ENCODE measurements around the gene MRPL45.

Gene MRPL45

GRCh38 chr17:38361694-38362465 is 64.9 kb downstream of the MRPL45 start:
- in situ Hi-C loops (cut with HindIII; ENCODE audit: low pct_ligation_motif_present, low pct_unique_long_range_greater_than_20kb, low sequenced_read_pairs) = no loop called here
- no peak for DNase-seq

DNA sequence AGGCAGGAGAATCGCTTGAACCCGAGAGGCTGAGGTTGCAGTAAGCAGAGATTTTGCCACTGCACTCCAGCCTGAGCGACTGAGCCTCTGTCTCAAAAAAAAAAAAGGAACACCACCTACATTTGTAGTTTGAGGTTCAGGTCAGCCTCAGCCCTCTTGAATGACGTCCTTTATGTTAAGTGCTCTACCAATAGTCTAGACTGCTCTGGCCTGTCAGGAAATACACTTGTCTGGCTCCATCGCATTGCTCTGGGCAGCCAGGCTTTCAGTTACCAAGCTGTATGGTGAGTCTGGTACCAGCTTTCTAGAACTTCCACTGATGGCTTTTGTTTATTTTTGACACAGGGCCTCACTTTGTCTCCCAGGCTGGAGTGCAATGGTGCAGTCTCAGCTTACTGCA is 66.0 kb downstream of the MRPL45 start:
- in situ Hi-C loops (cut with HindIII; ENCODE audit: low pct_ligation_motif_present, low pct_unique_long_range_greater_than_20kb, low sequenced_read_pairs) = no loop called here
- no peak for DNase-seq

DNA sequence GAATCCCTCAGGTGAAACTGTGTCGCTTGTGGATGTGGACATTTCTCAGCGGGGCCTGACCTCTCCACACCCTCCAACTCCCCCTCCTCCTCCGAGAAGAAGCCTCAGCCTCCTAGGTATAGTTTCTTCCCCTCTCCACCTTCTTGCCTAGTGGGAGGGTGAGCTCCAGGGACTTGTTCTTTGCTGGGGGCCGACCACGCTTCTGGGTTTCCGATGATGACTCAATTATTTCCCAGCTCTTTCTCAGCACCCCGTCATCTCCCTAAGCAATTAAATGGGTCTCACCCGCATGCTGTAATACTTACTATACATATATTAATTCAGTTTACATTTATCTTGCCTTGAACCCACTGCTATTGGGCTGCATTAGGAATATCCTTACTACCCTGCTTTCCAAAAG is 67.8 kb downstream of the MRPL45 start:
- in situ Hi-C loops (cut with HindIII; ENCODE audit: low pct_ligation_motif_present, low pct_unique_long_range_greater_than_20kb, low sequenced_read_pairs) = no loop called here
- DNase-seq = no peak

- in situ Hi-C loops (cut with HindIII; ENCODE audit: low pct_ligation_motif_present, low pct_unique_long_range_greater_than_20kb, low sequenced_read_pairs) = no loop called here
- DNase-seq = no peak
These were observed 72.3 kb downstream of the MRPL45 start for GRCh38 chr17:38369124-38369886.

Measured in ACHN (cell line).